ENCODE measurements around the gene FOXQ1.
A peak's percentile ranks its signal among the peaks of the same experiment; 100 is the strongest.

FOXQ1 gene

GRCh38 chr6:1290805-1291204 lies 21.1 kb upstream of the FOXQ1 start:
- Histone ChIP-seq H3K4me3 (ENCODE audit: low read depth in 1 of 2, low read length in 2 of 2) (no peak overlapping the region), H3K9ac (ENCODE audit: low read depth in 1 of 2, low read length in 2 of 2) (no peak overlapping the region), H3K36me3 (ENCODE audit: control insufficient read depth in 1 of 2, insufficient read depth in 2 of 2, low read length in 2 of 2) (no peaks in the 10 kb centered on the region), H3K27me3 (ENCODE audit: control insufficient read depth in 1 of 2, insufficient read depth in 2 of 2, low read length in 2 of 2) (no peaks in the 10 kb centered on the region), H3K9me3 (ENCODE audit: control insufficient read depth in 1 of 2, low read length in 2 of 2) (no peaks in the 10 kb centered on the region), H3K4me1 (ENCODE audit: control insufficient read depth in 1 of 2, insufficient read depth in 2 of 2, low read length in 2 of 2) (peaks cover 0 to 5% of the 10 kb centered on the region in 2 donors), H3K27ac (ENCODE audit: low read depth, low read length) (no peak overlapping the region)

GRCh38 chr6:1291381-1291780 lies 20.5 kb upstream of the FOXQ1 start:
- H3K27ac ChIP-seq (ENCODE audit: low read depth, low read length), result no peak overlapping the region
- H3K4me1 ChIP-seq (ENCODE audit: control insufficient read depth in 1 of 2, insufficient read depth in 2 of 2, low read length in 2 of 2), result peaks cover 0 to 5% of the 10 kb centered on the region in 2 donors
- H3K9me3 ChIP-seq (ENCODE audit: control insufficient read depth in 1 of 2, low read length in 2 of 2), result no peaks in the 10 kb centered on the region
- H3K4me3 ChIP-seq (ENCODE audit: low read depth in 1 of 2, low read length in 2 of 2), result no peak overlapping the region
- no peaks in the 10 kb centered on the region for H3K36me3 ChIP-seq (ENCODE audit: control insufficient read depth in 1 of 2, insufficient read depth in 2 of 2, low read length in 2 of 2)
- no peaks in the 10 kb centered on the region for H3K27me3 ChIP-seq (ENCODE audit: control insufficient read depth in 1 of 2, insufficient read depth in 2 of 2, low read length in 2 of 2)
- no peak overlapping the region for H3K9ac ChIP-seq (ENCODE audit: low read depth in 1 of 2, low read length in 2 of 2)

- H3K36me3 ChIP-seq (ENCODE audit: control insufficient read depth in 1 of 2, insufficient read depth in 2 of 2, low read length in 2 of 2), result no peaks in the 10 kb centered on the region
- no peak overlapping the region for H3K4me3 ChIP-seq (ENCODE audit: low read depth in 1 of 2, low read length in 2 of 2)
- no peaks in the 10 kb centered on the region for H3K4me1 ChIP-seq (ENCODE audit: control insufficient read depth in 1 of 2, insufficient read depth in 2 of 2, low read length in 2 of 2)
- H3K9ac ChIP-seq (ENCODE audit: low read depth in 1 of 2, low read length in 2 of 2), result no peak overlapping the region
- H3K9me3 ChIP-seq (ENCODE audit: control insufficient read depth in 1 of 2, low read length in 2 of 2), result no peaks in the 10 kb centered on the region
- H3K27ac ChIP-seq (ENCODE audit: low read depth, low read length), result no peak overlapping the region
- H3K27me3 ChIP-seq (ENCODE audit: control insufficient read depth in 1 of 2, insufficient read depth in 2 of 2, low read length in 2 of 2), result no peaks in the 10 kb centered on the region
Observed at GRCh38 chr6:1295420-1295819, 16.5 kb upstream of the FOXQ1 start.

DNA sequence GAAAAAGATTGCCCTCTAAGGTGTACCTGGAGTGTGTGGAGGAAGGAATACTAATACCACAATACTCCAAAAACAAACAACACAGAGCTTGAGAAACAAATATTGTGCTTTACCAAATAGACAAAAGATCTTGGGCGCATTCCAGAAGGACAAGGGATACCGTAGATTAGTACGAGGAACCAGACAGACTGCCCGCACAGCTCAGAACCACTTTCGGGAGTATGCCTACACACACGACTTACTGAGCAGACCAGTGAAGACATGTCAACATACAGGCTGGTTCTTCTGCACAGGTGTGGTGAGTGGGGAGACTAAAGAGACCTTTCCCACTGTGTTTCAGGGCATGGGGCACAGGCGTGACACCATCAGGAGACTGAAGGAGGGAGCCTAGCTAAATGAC lies 15.8 kb upstream of the FOXQ1 start:
- Histone ChIP-seq H3K36me3 (ENCODE audit: control insufficient read depth in 1 of 2, insufficient read depth in 2 of 2, low read length in 2 of 2) (no peaks in the 10 kb centered on the region), H3K4me3 (ENCODE audit: low read depth in 1 of 2, low read length in 2 of 2) (no peak overlapping the region), H3K9me3 (ENCODE audit: control insufficient read depth in 1 of 2, low read length in 2 of 2) (no peaks in the 10 kb centered on the region), H3K9ac (ENCODE audit: low read depth in 1 of 2, low read length in 2 of 2) (no peak overlapping the region), H3K4me1 (ENCODE audit: control insufficient read depth in 1 of 2, insufficient read depth in 2 of 2, low read length in 2 of 2) (no peaks in the 10 kb centered on the region), H3K27me3 (ENCODE audit: control insufficient read depth in 1 of 2, insufficient read depth in 2 of 2, low read length in 2 of 2) (no peaks in the 10 kb centered on the region), H3K27ac (ENCODE audit: low read depth, low read length) (no peak overlapping the region)

GRCh38 chr6:1296542-1296941 lies 15.4 kb upstream of the FOXQ1 start:
- Histone ChIP-seq H3K27ac (ENCODE audit: low read depth, low read length) (no peak overlapping the region), H3K9me3 (ENCODE audit: control insufficient read depth in 1 of 2, low read length in 2 of 2) (no peaks in the 10 kb centered on the region), H3K4me1 (ENCODE audit: control insufficient read depth in 1 of 2, insufficient read depth in 2 of 2, low read length in 2 of 2) (no peaks in the 10 kb centered on the region), H3K27me3 (ENCODE audit: control insufficient read depth in 1 of 2, insufficient read depth in 2 of 2, low read length in 2 of 2) (no peaks in the 10 kb centered on the region), H3K36me3 (ENCODE audit: control insufficient read depth in 1 of 2, insufficient read depth in 2 of 2, low read length in 2 of 2) (no peaks in the 10 kb centered on the region), H3K9ac (ENCODE audit: low read depth in 1 of 2, low read length in 2 of 2) (no peak overlapping the region), H3K4me3 (ENCODE audit: low read depth in 1 of 2, low read length in 2 of 2) (no peak overlapping the region)

GRCh38 chr6:1297746-1298145 lies 14.2 kb upstream of the FOXQ1 start:
- H3K27me3 ChIP-seq (ENCODE audit: control insufficient read depth in 1 of 2, insufficient read depth in 2 of 2, low read length in 2 of 2), result no peaks in the 10 kb centered on the region
- H3K4me3 ChIP-seq (ENCODE audit: low read depth in 1 of 2, low read length in 2 of 2), result no peak overlapping the region
- no peaks in the 10 kb centered on the region for H3K4me1 ChIP-seq (ENCODE audit: control insufficient read depth in 1 of 2, insufficient read depth in 2 of 2, low read length in 2 of 2)
- H3K27ac ChIP-seq (ENCODE audit: low read depth, low read length), result no peak overlapping the region
- no peak overlapping the region for H3K9ac ChIP-seq (ENCODE audit: low read depth in 1 of 2, low read length in 2 of 2)
- no peaks in the 10 kb centered on the region for H3K9me3 ChIP-seq (ENCODE audit: control insufficient read depth in 1 of 2, low read length in 2 of 2)
- H3K36me3 ChIP-seq (ENCODE audit: control insufficient read depth in 1 of 2, insufficient read depth in 2 of 2, low read length in 2 of 2), result no peaks in the 10 kb centered on the region

- H3K36me3 ChIP-seq (ENCODE audit: control insufficient read depth in 1 of 2, insufficient read depth in 2 of 2, low read length in 2 of 2), result no peaks in the 10 kb centered on the region
- H3K27ac ChIP-seq (ENCODE audit: low read depth, low read length), result no peak overlapping the region
- H3K4me3 ChIP-seq (ENCODE audit: low read depth in 1 of 2, low read length in 2 of 2), result no peak overlapping the region
- H3K9ac ChIP-seq (ENCODE audit: low read depth in 1 of 2, low read length in 2 of 2), result no peak overlapping the region
- H3K4me1 ChIP-seq (ENCODE audit: control insufficient read depth in 1 of 2, insufficient read depth in 2 of 2, low read length in 2 of 2), result no peaks in the 10 kb centered on the region
- H3K27me3 ChIP-seq (ENCODE audit: control insufficient read depth in 1 of 2, insufficient read depth in 2 of 2, low read length in 2 of 2), result no peaks in the 10 kb centered on the region
- no peaks in the 10 kb centered on the region for H3K9me3 ChIP-seq (ENCODE audit: control insufficient read depth in 1 of 2, low read length in 2 of 2)
Observed at GRCh38 chr6:1298768-1299167, 13.1 kb upstream of the FOXQ1 start.

- Histone ChIP-seq H3K27me3 (ENCODE audit: control insufficient read depth in 1 of 2, insufficient read depth in 2 of 2, low read length in 2 of 2) (peaks cover 0 to 4% of the 10 kb centered on the region in 2 donors), H3K36me3 (ENCODE audit: control insufficient read depth in 1 of 2, insufficient read depth in 2 of 2, low read length in 2 of 2) (no peaks in the 10 kb centered on the region), H3K27ac (ENCODE audit: low read depth, low read length) (no peak overlapping the region), H3K4me3 (ENCODE audit: low read depth in 1 of 2, low read length in 2 of 2) (no peak overlapping the region), H3K9me3 (ENCODE audit: control insufficient read depth in 1 of 2, low read length in 2 of 2) (peaks cover 0 to 2% of the 10 kb centered on the region in 2 donors), H3K4me1 (ENCODE audit: control insufficient read depth in 1 of 2, insufficient read depth in 2 of 2, low read length in 2 of 2) (peaks cover 9 to 11% of the 10 kb centered on the region in 2 donors), H3K9ac (ENCODE audit: low read depth in 1 of 2, low read length in 2 of 2) (no peak overlapping the region)
Observed at GRCh38 chr6:1306133-1306532, 5.8 kb upstream of the FOXQ1 start.

- Histone ChIP-seq H3K27me3 (ENCODE audit: control insufficient read depth in 1 of 2, insufficient read depth in 2 of 2, low read length in 2 of 2) (peaks cover 0 to 4% of the 10 kb centered on the region in 2 donors), H3K36me3 (ENCODE audit: control insufficient read depth in 1 of 2, insufficient read depth in 2 of 2, low read length in 2 of 2) (no peaks in the 10 kb centered on the region), H3K4me1 (ENCODE audit: control insufficient read depth in 1 of 2, insufficient read depth in 2 of 2, low read length in 2 of 2) (peaks cover 17 to 20% of the 10 kb centered on the region in 2 donors), H3K4me3 (ENCODE audit: low read depth in 1 of 2, low read length in 2 of 2) (no peak overlapping the region), H3K9me3 (ENCODE audit: control insufficient read depth in 1 of 2, low read length in 2 of 2) (peaks cover 0 to 2% of the 10 kb centered on the region in 2 donors), H3K27ac (ENCODE audit: low read depth, low read length) (no peak overlapping the region), H3K9ac (ENCODE audit: low read depth in 1 of 2, low read length in 2 of 2) (no peak overlapping the region)
Observed at GRCh38 chr6:1309366-1309765, 2.5 kb upstream of the FOXQ1 start.

DNA sequence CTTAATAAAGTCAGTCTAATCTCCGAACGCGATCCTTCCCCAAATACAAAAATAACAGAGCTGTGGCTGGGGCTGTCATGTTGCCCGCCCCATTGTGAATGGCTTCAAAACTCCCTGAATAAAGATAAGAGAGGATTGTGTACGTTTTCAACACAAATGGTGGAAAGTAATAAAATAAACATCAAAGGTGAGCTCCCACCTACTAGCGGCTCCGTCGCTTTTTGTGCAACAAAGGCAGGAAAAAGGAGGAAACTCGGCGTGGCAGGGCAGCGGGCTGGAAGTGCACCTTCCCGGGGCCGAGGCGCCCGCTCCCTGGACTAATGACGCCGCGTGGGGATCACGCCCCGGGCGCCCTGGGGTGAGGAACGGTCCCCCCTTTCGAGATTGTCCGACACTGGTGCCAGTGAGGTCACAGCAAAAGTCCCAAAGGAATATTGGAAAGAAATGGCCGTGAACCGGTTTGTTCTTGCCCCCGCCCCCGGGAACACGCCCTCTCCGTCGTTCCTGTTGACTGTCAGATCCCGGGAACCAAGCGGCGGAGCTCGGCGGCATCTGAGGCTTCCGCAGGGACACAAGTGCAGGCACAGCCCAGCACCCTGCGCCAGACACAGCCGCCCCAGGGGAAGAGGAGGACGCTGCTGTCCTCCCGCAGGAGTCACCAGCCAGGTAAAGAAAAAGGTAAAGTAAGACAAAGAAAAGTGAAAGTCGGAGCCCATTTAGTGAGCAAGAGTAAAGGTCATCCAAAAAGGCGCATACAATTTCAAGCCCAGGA lies 1.1 kb upstream of the FOXQ1 start:
- H3K9ac ChIP-seq (ENCODE audit: low read depth in 1 of 2, low read length in 2 of 2), result peak overlapping the region; percentile 28 to 74
- H3K36me3 ChIP-seq (ENCODE audit: control insufficient read depth in 1 of 2, insufficient read depth in 2 of 2, low read length in 2 of 2), result no peaks in the 10 kb centered on the region
- peak overlapping the region; percentile 78 for H3K27ac ChIP-seq (ENCODE audit: low read depth, low read length)
- H3K9me3 ChIP-seq (ENCODE audit: control insufficient read depth in 1 of 2, low read length in 2 of 2), result peaks cover 0 to 2% of the 10 kb centered on the region in 2 donors
- peaks cover 4 to 5% of the 10 kb centered on the region in 2 donors for H3K27me3 ChIP-seq (ENCODE audit: control insufficient read depth in 1 of 2, insufficient read depth in 2 of 2, low read length in 2 of 2)
- H3K4me3 ChIP-seq (ENCODE audit: low read depth in 1 of 2, low read length in 2 of 2), result peak overlapping the region; percentile 74
- peaks cover 25 to 29% of the 10 kb centered on the region in 2 donors for H3K4me1 ChIP-seq (ENCODE audit: control insufficient read depth in 1 of 2, insufficient read depth in 2 of 2, low read length in 2 of 2)

All from duodenal mucosa (tissue), 2 donors.